ENCODE data around the gene ATRX. TPM values are rescaled to one million over a fixed set of nuclear protein-coding genes. Genes with fewer than 3 reads are reported as not detected.

The ATRX gene
- total RNA-seq, 1 experiment from 2014 or later, result 64.0 TPM

- ATAC-seq (no peak), DNase-seq (no peak)
- Histone ChIP-seq H3K36me3 (ENCODE audit: low read depth, low read length) (peaks cover 4% of the 10 kb centered on the region; the same call in 1 of the 2 replicates), H3K27me3 (ENCODE audit: low read length) (no peaks in the 10 kb centered on the region), H3K9ac (ENCODE audit: low read length) (no peak overlapping the region), H3K4me2 (ENCODE audit: low read length) (no peak overlapping the region), H4K20me1 (ENCODE audit: low read length) (peaks cover 14% of the 10 kb centered on the region; the same call in 1 of the 2 replicates), H3K79me2 (ENCODE audit: low read length) (peaks cover 66% of the 10 kb centered on the region), H3K4me3 (ENCODE audit: low read length) (no peak overlapping the region), H3K4me1 (ENCODE audit: insufficient read depth, low read length) (peaks cover 7% of the 10 kb centered on the region; the same call in 1 of the 2 replicates), H3K9me2 (replicated peaks; ENCODE audit: low read length) (no peaks in the 10 kb centered on the region), H3K9me3 (ENCODE audit: low read length) (no peaks in the 10 kb centered on the region), H3K27ac (ENCODE audit: low read length) (no peak overlapping the region), H2AFZ (ENCODE audit: low read length) (no peak overlapping the region), H3F3A (ENCODE audit: low read length, unreplicated experiment) (no peaks in the 10 kb centered on the region)
- no TSS peak for BruUV-seq (replicated peaks)
- ChIA-PET CTCF (no interaction called here), POLR2A (ENCODE audit: unreplicated experiment) (no interaction called here)
- intact Hi-C loops (cut with micrococcal nuclease), result no loop called here
- TF ChIP-seq EZH2 (IDR thresholded peaks at IDR 0.05; ENCODE audit: low read length, unreplicated experiment) (no peak), CTCF (conservative IDR thresholded peaks at IDR 0.05; ENCODE audit: low read depth, low read length) (no peak), EZH2phosphoT487 (IDR thresholded peaks at IDR 0.05; ENCODE audit: borderline replicate concordance, low read length) (no peak)
Observed at GRCh38 chrX:77719388-77719787, 66.6 kb downstream of the ATRX start.

- H3K4me3 ChIP-seq (ENCODE audit: low read length), result no peak overlapping the region
- peaks cover 20% of the 10 kb centered on the region for H3K79me2 ChIP-seq (ENCODE audit: low read length)
- H3K9me2 ChIP-seq (replicated peaks; ENCODE audit: low read length), result no peaks in the 10 kb centered on the region
- no peaks in the 10 kb centered on the region for H3K27me3 ChIP-seq (ENCODE audit: low read length)
- no TSS peak for BruUV-seq (replicated peaks)
- no peaks in the 10 kb centered on the region for H4K20me1 ChIP-seq (ENCODE audit: low read length)
- TF ChIP-seq EZH2 (IDR thresholded peaks at IDR 0.05; ENCODE audit: low read length, unreplicated experiment), result no peak
- TF ChIP-seq CTCF (conservative IDR thresholded peaks at IDR 0.05; ENCODE audit: low read depth, low read length), result no peak
- no peak for TF ChIP-seq EZH2phosphoT487 (IDR thresholded peaks at IDR 0.05; ENCODE audit: borderline replicate concordance, low read length)
- H3K9ac ChIP-seq (ENCODE audit: low read length), result no peak overlapping the region
- intact Hi-C loops (cut with micrococcal nuclease), result no loop called here
- ATAC-seq, result no peak
- no peaks in the 10 kb centered on the region for H3F3A ChIP-seq (ENCODE audit: low read length, unreplicated experiment)
- no peaks in the 10 kb centered on the region for H3K36me3 ChIP-seq (ENCODE audit: low read depth, low read length)
- POLR2A ChIA-PET (ENCODE audit: unreplicated experiment), result no interaction called here
- no peak overlapping the region for H3K4me2 ChIP-seq (ENCODE audit: low read length)
- H3K4me1 ChIP-seq (ENCODE audit: insufficient read depth, low read length), result no peaks in the 10 kb centered on the region
- no peak for DNase-seq
- no peak overlapping the region for H3K27ac ChIP-seq (ENCODE audit: low read length)
- H3K9me3 ChIP-seq (ENCODE audit: low read length), result no peaks in the 10 kb centered on the region
- no peak overlapping the region for H2AFZ ChIP-seq (ENCODE audit: low read length)
- CTCF ChIA-PET, result no interaction called here
Observed at GRCh38 chrX:77704881-77705280, 81.1 kb downstream of the ATRX start.

GRCh38 chrX:77698242-77698641 lies 87.8 kb downstream of the ATRX start:
- POLR2A ChIA-PET (ENCODE audit: unreplicated experiment), result no interaction called here
- no peak overlapping the region for H3K9ac ChIP-seq (ENCODE audit: low read length)
- H3K4me3 ChIP-seq (ENCODE audit: low read length), result no peak overlapping the region
- no peak overlapping the region for H3K27ac ChIP-seq (ENCODE audit: low read length)
- no peak overlapping the region for H2AFZ ChIP-seq (ENCODE audit: low read length)
- no peaks in the 10 kb centered on the region for H3K9me3 ChIP-seq (ENCODE audit: low read length)
- no peaks in the 10 kb centered on the region for H3K4me1 ChIP-seq (ENCODE audit: insufficient read depth, low read length)
- CTCF ChIA-PET, result no interaction called here
- H3F3A ChIP-seq (ENCODE audit: low read length, unreplicated experiment), result no peaks in the 10 kb centered on the region
- ATAC-seq, result no peak
- no peaks in the 10 kb centered on the region for H4K20me1 ChIP-seq (ENCODE audit: low read length)
- no peaks in the 10 kb centered on the region for H3K9me2 ChIP-seq (replicated peaks; ENCODE audit: low read length)
- TF ChIP-seq EZH2phosphoT487 (IDR thresholded peaks at IDR 0.05; ENCODE audit: borderline replicate concordance, low read length) (no peak), CTCF (conservative IDR thresholded peaks at IDR 0.05; ENCODE audit: low read depth, low read length) (no peak)
- peaks cover 15% of the 10 kb centered on the region for H3K79me2 ChIP-seq (ENCODE audit: low read length)
- H3K4me2 ChIP-seq (ENCODE audit: low read length), result no peak overlapping the region
- no peak for DNase-seq
- peaks cover 18% of the 10 kb centered on the region; the same call in 1 of the 2 replicates for H3K36me3 ChIP-seq (ENCODE audit: low read depth, low read length)
- H3K27me3 ChIP-seq (ENCODE audit: low read length), result no peaks in the 10 kb centered on the region
- intact Hi-C loops (cut with micrococcal nuclease), result no loop called here
- BruUV-seq (replicated peaks), result no TSS peak

All from PC-3 (cell line).